HG03064 (cell line): ENCODE results near the gene EPS8L3.
"Not testable (repeated sequence)": the region's sequence is repeated elsewhere in the genome, so short reads cannot be mapped to it uniquely, and the experiment has no call there.

Experiments
- ATAC-seq: cut with Tn5 transposase; IDR thresholded peaks from one replicate; pipeline ENCODE4 v1.9.1; 2021; ENCODE audit warnings: low read depth; ENCODE audit not compliant: unreplicated experiment

EPS8L3 gene

GRCh38 chr1:109766991-109767636, 3.4 kb upstream of the EPS8L3 start:
- not testable (repeated sequence) for ATAC-seq

- ATAC-seq, result no peak
These were observed 2.3 kb upstream of the EPS8L3 start for GRCh38 chr1:109765896-109766615.

DNA sequence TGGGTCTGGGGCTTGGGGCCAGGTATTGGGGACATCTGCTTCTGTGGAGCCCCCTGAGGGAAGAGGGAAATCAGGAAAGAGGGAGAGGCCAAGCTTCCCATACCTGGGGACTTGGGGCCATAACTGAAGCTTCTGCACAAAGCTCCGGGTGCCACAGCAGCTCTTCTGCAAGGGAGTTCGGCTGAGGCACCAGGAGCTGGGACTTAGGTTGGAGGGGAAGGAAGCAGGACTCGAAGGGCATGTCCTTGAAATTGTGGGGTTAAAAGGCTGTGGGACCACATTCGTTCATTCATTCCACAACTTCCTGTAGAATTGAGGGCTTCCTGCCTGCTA, 1.7 kb upstream of the EPS8L3 start:
- ATAC-seq, result no peak

DNA sequence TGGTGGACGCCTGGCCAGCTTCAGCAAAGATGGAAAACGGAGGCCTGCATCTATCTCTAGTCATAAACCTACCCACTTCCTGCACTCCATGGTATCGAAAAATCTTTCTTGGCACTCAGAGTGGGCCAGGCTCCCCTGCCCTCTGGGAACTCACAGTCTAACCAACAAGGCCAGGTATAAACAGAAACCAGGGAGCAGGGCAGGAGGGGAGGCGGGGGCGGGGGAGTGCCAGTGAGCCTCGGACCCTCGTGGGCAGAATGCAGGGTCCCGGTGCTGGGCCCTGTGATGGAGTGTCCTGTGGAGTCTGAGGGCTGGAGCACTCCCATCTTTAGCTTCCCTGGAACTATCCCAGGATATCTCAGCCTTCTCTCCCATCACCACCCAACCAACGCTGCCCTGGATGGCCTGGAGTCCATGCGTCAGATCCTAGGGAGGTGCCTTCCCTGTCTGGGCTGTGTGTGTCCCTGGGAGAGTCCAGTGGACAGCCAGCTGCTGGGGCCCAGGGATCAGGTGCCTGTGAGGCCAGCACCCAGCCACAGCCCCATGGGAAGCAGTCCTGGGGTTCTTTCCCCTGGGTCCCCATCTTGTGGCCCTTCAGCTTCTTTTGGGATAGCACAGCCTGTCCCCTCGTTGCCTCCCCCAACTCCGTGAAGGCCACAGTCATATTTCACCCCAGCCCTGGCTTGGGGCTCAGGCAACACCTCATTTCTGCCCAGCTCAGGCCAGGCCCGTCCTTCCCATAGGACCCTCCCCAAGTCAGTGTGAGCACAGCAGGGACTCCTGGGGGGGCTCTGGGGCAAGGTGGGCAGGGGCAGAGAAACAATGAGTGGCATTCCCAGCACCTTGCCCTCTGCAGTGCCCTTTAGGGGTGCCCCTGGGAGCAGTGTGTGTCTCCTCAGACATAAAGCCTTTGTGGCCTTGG, 1.1 kb upstream of the EPS8L3 start:
- no peak for ATAC-seq

DNA sequence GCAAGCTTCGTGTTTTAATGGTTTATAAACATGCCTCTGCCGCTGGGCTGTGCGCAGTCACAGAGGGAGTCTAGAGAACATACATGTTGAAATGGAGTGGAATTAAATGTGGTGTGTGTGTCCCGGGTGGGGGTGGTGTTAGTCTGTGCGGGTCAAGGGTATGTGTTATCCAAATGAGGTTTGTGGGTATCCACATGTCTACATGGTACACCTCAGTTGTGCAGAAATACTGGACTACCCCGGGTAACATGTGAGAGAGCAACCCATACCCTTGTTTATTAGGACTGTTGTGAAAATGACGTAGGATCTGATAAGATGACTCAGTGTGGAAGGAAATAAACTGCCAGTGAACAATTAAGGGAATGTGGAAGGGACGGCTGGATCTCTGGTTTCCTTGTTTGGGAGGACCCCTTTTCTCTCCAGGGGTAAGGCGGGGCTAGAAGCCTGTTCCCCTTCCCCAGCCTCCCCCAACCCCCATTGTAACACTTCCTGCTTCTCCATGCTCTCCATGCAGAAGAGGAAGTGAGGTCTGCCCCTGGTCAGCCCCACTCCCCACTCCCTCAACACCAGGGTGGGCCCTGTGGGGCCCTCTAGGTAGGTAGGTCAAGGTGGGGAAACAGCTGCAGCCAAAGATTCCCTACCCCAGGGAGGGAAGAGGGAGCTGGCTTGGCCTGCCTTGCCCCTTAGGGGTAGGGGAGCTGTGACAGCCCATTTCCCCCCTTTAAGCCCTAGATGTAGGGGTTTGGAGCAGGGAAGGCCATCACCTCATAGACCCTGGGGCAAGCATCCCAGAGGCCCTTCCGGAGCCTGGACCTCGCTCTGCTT, 690 bp downstream of the EPS8L3 start:
- no peak for ATAC-seq

DNA sequence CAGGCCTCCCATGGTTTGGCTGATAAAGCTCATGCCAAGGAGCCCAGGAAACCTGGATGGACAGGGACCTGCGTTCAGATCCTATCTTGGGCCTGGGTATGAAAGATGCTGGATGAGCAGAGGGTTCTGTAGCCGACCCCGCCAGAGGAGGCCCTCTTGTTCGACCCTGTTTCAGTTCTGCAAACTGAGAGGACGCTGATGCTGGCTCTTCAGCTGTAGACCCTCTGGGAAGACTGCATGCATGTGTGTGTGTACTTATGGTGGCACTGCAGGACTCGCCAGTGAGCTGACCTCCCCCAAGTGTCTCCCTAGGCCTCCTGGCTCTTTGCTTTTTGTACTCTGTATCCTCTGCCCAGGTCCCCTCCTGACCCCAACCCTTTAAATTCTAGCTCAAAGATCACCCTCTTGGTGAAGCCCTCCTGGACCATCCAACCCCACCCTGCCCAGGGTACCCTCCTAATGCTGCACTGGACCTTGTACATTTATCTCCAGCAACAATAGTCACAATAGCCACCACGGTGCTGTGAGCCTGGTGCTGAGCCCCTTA, 1.6 kb downstream of the EPS8L3 start:
- ATAC-seq, result no peak

DNA sequence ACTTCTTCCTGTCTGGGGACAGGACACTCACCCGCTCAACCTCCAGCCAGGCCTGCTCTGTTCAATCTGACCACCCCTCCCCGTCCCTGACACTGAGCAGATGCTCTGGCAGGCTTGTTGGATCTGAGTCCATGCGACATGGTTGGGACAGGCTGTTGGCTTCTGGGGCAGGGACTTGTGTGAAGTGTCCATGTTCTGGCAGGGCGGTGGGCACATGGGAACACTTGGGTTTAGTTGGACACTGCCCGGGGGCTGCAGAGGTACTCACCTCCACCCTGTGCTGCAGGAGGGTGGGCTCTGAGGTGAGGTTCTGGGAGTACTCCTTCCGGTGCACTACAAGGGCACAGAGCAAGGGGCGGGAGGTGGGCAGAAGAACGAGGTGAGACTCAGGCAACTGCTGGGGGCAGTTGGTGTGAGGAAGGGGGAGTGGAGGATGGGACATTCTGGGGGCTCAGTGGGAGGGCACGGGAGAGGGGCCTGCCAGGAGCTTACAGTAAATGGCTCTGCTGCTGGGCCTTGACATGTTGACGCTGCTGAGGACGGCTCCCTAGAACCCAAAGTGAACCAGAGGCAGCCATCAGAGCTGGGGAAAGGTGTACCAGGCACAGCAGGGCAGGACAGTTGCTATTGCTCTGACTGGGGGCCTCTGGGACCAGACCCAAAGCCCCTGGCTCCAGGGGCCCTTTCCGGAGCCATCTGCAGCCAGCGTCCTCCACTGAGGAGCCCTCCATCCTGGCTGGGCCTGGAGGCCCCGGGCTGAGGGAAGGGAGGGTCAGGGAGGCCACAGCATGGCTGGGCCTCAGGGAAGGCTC, 2.3 kb downstream of the EPS8L3 start:
- ATAC-seq, result no peak

DNA sequence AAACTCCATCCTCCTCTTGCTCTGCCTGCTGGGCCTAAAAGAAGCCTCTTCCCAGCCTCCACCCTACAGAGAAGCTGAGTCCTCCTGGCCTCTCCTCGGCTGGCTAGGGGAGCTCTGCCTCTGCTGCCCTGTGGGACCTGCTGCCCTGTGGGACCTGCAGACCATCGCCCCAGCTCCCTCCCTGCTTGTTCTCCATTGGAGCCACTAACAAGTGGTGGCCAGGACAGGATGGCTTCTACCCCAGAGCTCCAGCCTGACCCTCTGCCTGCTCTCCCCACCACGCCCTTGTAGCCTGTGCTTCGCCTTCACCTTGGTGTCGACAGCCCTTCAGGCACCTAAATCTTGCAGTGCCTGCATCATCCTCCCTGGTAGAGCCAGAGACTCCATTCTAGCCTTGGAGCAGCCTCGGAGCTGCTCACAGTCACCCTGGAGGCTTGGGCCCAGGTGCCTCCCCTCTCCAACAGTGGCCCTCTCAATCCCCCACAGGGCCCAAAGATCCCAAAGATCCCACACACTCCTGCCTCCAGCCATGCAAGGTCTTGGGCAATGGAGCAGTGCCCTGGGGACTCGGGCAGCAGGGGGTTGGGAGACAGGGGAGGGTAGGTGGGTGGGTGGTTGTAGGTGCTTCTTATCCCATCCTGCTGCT, 3.0 kb downstream of the EPS8L3 start:
- no peak for ATAC-seq

DNA sequence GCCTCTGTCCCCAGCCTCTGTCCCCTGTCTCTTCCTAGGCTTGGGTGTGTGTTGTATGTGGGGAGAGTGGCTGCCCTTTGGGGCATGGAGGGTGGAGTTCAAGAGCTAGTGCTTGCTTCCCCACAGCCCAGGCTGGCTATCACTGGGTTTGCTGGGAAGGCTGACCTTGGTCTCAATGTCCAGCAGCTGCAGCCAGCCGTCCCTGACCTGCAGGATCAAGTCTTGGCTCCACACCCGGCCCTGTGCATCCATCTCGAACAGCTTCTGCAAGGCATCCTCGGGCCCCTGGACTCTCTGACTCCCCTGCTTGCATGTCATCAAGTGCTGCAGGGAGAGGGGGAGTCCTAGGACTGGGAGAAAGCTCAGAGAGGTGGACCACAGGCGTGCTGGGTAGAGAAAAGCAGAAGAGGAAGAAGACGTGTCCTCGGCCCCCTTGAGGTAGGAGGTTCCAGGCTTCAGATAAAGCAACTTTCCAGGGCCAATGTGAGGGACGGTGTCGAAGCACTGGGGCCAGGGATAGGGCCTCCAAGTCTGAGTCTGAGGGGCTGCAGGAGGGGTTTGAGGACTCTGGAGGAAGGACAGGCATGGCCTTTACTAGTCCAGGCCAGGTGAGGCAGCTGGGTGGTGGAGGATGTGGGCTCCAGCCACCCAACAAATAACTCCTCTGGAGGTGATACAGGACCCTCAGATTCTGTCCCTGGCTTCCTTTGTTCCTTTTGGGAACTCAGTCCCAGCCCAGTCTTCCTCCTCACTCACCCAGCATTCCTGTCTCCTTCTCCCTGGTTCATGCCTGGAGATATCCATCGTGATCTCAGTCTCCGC, 4.0 kb downstream of the EPS8L3 start:
- no peak for ATAC-seq

GRCh38 chr1:109757936-109758786, 5.6 kb downstream of the EPS8L3 start:
- ATAC-seq, result no peak

DNA sequence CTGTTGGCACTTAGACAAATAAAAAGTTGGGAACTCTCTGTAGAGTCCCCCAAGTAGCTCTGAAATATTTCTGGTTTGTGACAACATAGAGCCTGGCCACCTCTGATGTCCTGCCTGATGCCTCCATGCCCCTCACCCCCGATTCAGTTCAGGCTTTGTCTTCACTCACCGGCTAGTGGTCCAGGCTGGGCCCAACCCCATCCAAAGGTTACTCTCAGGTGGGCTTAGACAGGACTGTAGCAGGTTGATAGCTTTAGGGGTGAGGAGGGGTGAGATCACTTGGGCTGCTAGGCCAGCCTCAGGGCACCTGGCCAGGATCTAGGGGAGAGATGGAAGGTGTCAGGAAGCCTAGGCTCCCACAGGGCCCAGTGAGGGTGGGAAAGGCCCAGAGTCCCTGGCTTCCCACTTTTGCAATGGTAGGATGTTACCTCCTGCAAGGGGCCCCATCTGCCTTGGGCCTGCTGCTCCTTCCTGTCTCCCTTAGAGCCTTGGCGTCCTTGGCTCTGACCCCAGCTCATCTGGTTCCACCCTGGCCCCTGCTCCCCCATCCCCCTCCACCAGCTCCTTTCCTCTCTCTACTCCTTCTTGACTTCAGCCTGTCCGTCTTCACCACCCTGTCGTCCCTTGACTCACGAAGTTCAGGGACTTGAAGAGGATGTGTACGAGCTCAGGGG, 6.7 kb downstream of the EPS8L3 start:
- ATAC-seq, result no peak

- not testable (repeated sequence) for ATAC-seq
These were observed 7.4 kb downstream of the EPS8L3 start for GRCh38 chr1:109756325-109756724.

GRCh38 chr1:109754738-109755137, 9.0 kb downstream of the EPS8L3 start:
- no peak for ATAC-seq

- no peak for ATAC-seq
These were observed 12.0 kb downstream of the EPS8L3 start for GRCh38 chr1:109751531-109752260.

DNA sequence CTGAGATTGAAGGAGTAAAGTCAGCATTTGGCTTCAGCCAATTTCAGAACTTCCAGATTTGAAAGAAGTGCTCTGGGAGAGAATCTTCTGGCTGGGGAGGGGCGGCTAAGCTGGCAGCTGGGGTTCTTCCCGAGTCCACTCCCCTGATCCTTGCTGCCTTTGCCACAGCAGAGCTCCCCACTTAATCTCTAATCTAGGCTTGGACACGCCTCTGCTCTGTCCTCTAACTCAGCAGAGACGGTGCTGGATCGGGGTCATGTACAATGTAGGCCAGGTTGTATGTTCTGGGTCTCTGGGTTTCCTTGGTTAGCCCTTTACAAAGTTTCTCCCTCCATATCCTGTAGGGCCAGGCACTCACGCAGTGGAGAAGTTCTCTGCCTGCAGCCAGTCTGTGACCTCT, 12.8 kb downstream of the EPS8L3 start:
- no peak for ATAC-seq

DNA sequence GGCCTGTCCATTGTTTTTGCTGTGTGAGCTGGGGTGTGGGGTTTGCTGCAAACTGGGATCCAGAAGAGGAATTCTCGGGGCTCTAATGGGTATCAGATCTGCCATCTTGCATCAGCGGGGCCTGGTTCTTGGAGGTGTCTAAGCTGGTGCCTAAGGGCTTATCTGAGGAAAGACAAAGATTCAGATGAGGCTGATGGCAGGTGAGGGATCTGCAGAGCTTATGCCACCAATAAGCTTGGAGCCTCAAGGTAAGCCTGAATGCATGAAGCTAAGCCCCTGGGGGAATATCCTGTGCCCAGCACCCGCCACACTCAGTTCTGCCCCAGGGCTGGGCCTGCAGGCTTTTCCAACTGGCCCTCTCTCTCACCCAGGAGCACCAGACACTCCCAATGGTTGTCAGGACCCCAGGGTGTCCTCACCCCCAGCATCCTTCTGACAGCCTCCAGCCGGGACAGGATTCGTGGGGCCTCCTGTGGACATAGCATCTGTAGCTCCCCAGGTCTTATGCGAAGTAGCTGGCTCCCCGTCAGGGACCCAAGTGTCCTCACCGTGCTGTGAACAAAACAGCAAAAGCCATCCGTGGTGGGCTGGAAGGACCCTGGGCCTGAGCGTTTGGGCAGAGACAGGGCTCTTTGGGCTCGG, 13.4 kb downstream of the EPS8L3 start:
- ATAC-seq, result no peak
